K562 (cell line): ENCODE results near the gene TRUB1. TPM values are rescaled to one million over a fixed set of nuclear protein-coding genes. Genes with fewer than 3 reads are reported as not detected.

Source experiments
- ATAC-seq: fragments of 200-7000 bp; cut with Tn5 transposase; 3 replicates; pipeline ENCODE4 v1.9.1; 2020; ENCODE audit warnings: moderate library complexity
- BruUV-seq: library from RNA; stranded (reverse); fragments of 400-500 nt; replicated peaks from 2 replicates; lab custom pipeline; 2021; lab: Mats Ljungman, UMichigan
- CTCF ChIA-PET: fragments of 300-600 bp; formaldehyde crosslinking; extraction: SDS; loops from one replicate; lab custom pipeline; 2021; ENCODE audit warnings: low intra/inter-chr PET ratio; lab: Yijun Ruan, JAX
- POLR2A ChIA-PET: fragments of 300-600, 350-650 bp; sonication (Branson Sonifier 250); formaldehyde crosslinking; extraction: SDS; loops from one replicate; lab custom pipeline; 2021; ENCODE audit warnings: antibody characterized with exemption, inconsistent platforms; lab: Yijun Ruan, JAX
- DNase-seq, 4 experiments: peaks; one replicate each; pipeline versions ENCODE4 v3.0.0 to v3.0.0-alpha.2; 2011 to 2018; ENCODE audit warnings: low spot score in 3 of 4, mixed read lengths in 3 of 4; ENCODE audit errors: extremely low read depth in 1 of 4
- FAIRE-seq: peaks from 2 replicates; lab custom pipeline; 2011; peaks lifted over from hg19 to GRCh38; lab: Jason Lieb, UNC
- H2AFZ ChIP-seq: 2 replicates; pipeline ENCODE4 v1.6.0; 2011; ENCODE audit warnings: low read depth, low read length, control low read depth, inconsistent platforms
- H3K27ac ChIP-seq: fragments of 200-600 bp; 3 replicates; pipeline ENCODE4 v1.8.0; 2011; ENCODE audit warnings: low read depth, mild to moderate bottlenecking, control low read depth, inconsistent platforms, low read length, moderate library complexity, mixed read lengths; ENCODE audit errors: extremely low read depth
- H3K27me3 ChIP-seq, 2 experiments: fragments of 300-600 bp in 1 of 2; 2 replicates in 1 of 2; 3 replicates in 1 of 2; pipeline versions ENCODE4 v1.6.0 to v1.8.0; 2011; ENCODE audit warnings: inconsistent platforms in 2 of 2, low read length in 2 of 2, mild to moderate bottlenecking in 1 of 2, mixed read lengths in 1 of 2, moderate library complexity in 1 of 2; ENCODE audit not compliant: control insufficient read depth in 2 of 2, insufficient read depth in 2 of 2
- H3K36me3 ChIP-seq: fragments of 300-600 bp; 3 replicates; pipeline ENCODE4 v1.8.0; 2011; ENCODE audit warnings: mild to moderate bottlenecking, low read length, inconsistent platforms; ENCODE audit not compliant: control insufficient read depth, insufficient read depth
- H3K4me1 ChIP-seq, 2 experiments: fragments of 200-600 bp in 1 of 2; replicated peaks in 1 of 2; 2 replicates in 1 of 2; 3 replicates in 1 of 2; pipeline versions ENCODE4 v1.5.1 to v1.8.0; 2011; ENCODE audit warnings: inconsistent platforms in 2 of 2, low read length in 2 of 2, mild to moderate bottlenecking in 1 of 2, mixed read lengths in 1 of 2, moderate library complexity in 1 of 2; ENCODE audit not compliant: control insufficient read depth in 2 of 2, insufficient read depth in 2 of 2
- H3K4me2 ChIP-seq: 2 replicates; pipeline ENCODE4 v1.6.1; 2011; ENCODE audit warnings: low read length, control low read depth, inconsistent platforms, mixed read lengths; ENCODE audit not compliant: insufficient read depth
- H3K4me3 ChIP-seq: fragments of 200-600 bp; sonication (generic), shearing (Covaris generic); 2 replicates; pipeline ENCODE4 v1.5.1; 2016; ENCODE audit warnings: control low read depth, inconsistent platforms
- H3K79me2 ChIP-seq: fragments of 200-600 bp; 3 replicates; pipeline ENCODE4 v1.8.0; 2011; ENCODE audit warnings: low read length, inconsistent platforms; ENCODE audit not compliant: control insufficient read depth, insufficient read depth
- H3K9ac ChIP-seq, 2 experiments: 2 replicates each; pipeline versions ENCODE4 v1.6.0 to v1.6.1; 2011; ENCODE audit warnings: low read depth in 2 of 2, low read length in 2 of 2, control low read depth in 1 of 2, inconsistent platforms in 1 of 2, mild to moderate bottlenecking in 1 of 2, mixed read lengths in 1 of 2; ENCODE audit not compliant: insufficient read depth in 1 of 2
- H3K9me1 ChIP-seq: one replicate; pipeline ENCODE4 v1.6.0; 2011; ENCODE audit warnings: inconsistent platforms, mild to moderate bottlenecking, low read length, moderate library complexity; ENCODE audit not compliant: control insufficient read depth, insufficient read depth
- H3K9me3 ChIP-seq: replicated peaks from 2 replicates; pipeline ENCODE4 v1.5.1; 2011; ENCODE audit warnings: low read depth, low read length, inconsistent platforms; ENCODE audit not compliant: control insufficient read depth, insufficient read depth
- H4K20me1 ChIP-seq: replicated peaks from 2 replicates; pipeline ENCODE4 v1.6.1; 2011; ENCODE audit warnings: low read length, inconsistent platforms, mixed read lengths; ENCODE audit not compliant: control insufficient read depth, insufficient read depth
- DIDO1 ChIP-seq: fragments of 450-650 bp; IDR thresholded peaks from 2 replicates; pipeline ENCODE4 v1.6.1; 2016; ENCODE audit warnings: low read depth, missing biosample characterization, missing genetic modification characterization
- HCFC1 ChIP-seq: IDR thresholded peaks from 2 replicates; pipeline ENCODE4 v1.6.1; 2012; ENCODE audit warnings: low read depth, low read length, improper control_type of control experiment
- JUNB ChIP-seq: fragments of 450-650 bp; formaldehyde crosslinking; conservative IDR thresholded peaks from 2 replicates; pipeline ENCODE4 v1.4.0; 2020; ENCODE audit warnings: mild to moderate bottlenecking
- JUND ChIP-seq, 2 experiments: IDR thresholded peaks; 2 replicates in 1 of 2; 3 replicates in 1 of 2; pipeline ENCODE4 v1.6.1; 2011; ENCODE audit warnings: borderline replicate concordance in 2 of 2, low read depth in 2 of 2, low read length in 2 of 2, improper control_type of control experiment in 1 of 2, missing biosample characterization in 1 of 2, missing genetic modification characterization in 1 of 2, missing genetic modification reagents in 1 of 2
- PHB2 ChIP-seq: fragments of 450-650 bp; IDR thresholded peaks from 2 replicates; pipeline ENCODE4 v1.6.1; 2017; ENCODE audit warnings: low read depth
- POLR3A ChIP-seq: IDR thresholded peaks from 2 replicates; pipeline ENCODE4 v1.6.1; 2011; ENCODE audit warnings: borderline replicate concordance, mild to moderate bottlenecking, moderate library complexity; ENCODE audit not compliant: insufficient read length, insufficient read depth; ENCODE audit errors: extremely low read depth
- RBBP5 ChIP-seq: fragments of 200-600 bp; sonication (generic); IDR thresholded peaks from 2 replicates; pipeline ENCODE4 v1.6.1; 2012; ENCODE audit warnings: borderline replicate concordance, mild to moderate bottlenecking, low read length, control low read depth, inconsistent platforms; ENCODE audit not compliant: insufficient read depth, poor library complexity, severe bottlenecking
- TSC22D4 ChIP-seq: fragments of 450-650 bp; IDR thresholded peaks from 2 replicates; pipeline ENCODE4 v1.6.1; 2016; ENCODE audit warnings: missing genetic modification characterization, missing biosample characterization, control low read depth
- ZC3H11A ChIP-seq: IDR thresholded peaks from 2 replicates; pipeline ENCODE4 v1.6.1; 2012; ENCODE audit warnings: low read depth, low read length, improper control_type of control experiment
- ZFP36 ChIP-seq: fragments of 150-350 bp; IDR thresholded peaks from 2 replicates; pipeline ENCODE4 v1.6.1; 2018; ENCODE audit warnings: low read length, low read depth; ENCODE audit not compliant: partially characterized antibody
- ZNF217 ChIP-seq: sonication (generic); formaldehyde crosslinking; IDR thresholded peaks from 2 replicates; pipeline ENCODE4 v1.8.0; 2022; ENCODE audit warnings: mild to moderate bottlenecking, missing genetic modification reagents
- ZNF583 ChIP-seq: fragments of 250-450 bp; sonication (Bioruptor Pico); IDR thresholded peaks from 2 replicates; pipeline ENCODE4 v1.4.0; 2020
- WGBS: fragments of 100-300 bp; shearing (Covaris generic); methylation state at CpG from one replicate; pipeline ENCODE4 v1.1.6; 2016; ENCODE audit warnings: low coverage, mixed read lengths; ENCODE audit not compliant: insufficient coverage; ENCODE audit errors: missing lambda C conversion rate; 5-methylcytosine and 5-hydroxymethylcytosine counted together
- in situ Hi-C: fragments of 300-500 bp; cut with MboI; formaldehyde crosslinking; loops from 4 replicates; pipeline ENCODE4 v1.15.0; 2018; ENCODE audit warnings: inconsistent platforms, mixed read lengths
- intact Hi-C: fragments of 100-400 bp; cut with micrococcal nuclease; formaldehyde crosslinking; loops from 2 replicates; pipeline ENCODE4 v1.14.2; 2022
- polyA plus RNA-seq, 8 experiments: library from polyadenylated mRNA; depleted of rRNA in 4 of 8; stranded (reverse) in 5 of 8; unstranded in 3 of 8; fragments of >200 nt; fragmentation: Nextera tagmentation in 2 of 8; fragmentation: Illumina TruSeq in 1 of 8; extraction: Ambion mirVana in 2 of 8; extraction: Trizol in 1 of 8; gene quantifications; 2 replicates each; pipeline versions ENCODE4 v1.2.1 to v1.2.3, GENCODE V29; 2011 to 2014; ENCODE audit warnings: inconsistent platforms in 1 of 8, missing spikeins in 1 of 8
- total RNA-seq, 7 experiments: library from RNA; depleted of rRNA in 6 of 7; stranded (reverse); fragments of >200 nt in 6 of 7; fragmentation: Illumina TruSeq in 2 of 7; extraction: Trizol in 2 of 7; gene quantifications; 2 replicates each; pipeline versions ENCODE4 v1.2.1 to v1.2.3, GENCODE V29; 2011 to 2021; ENCODE audit warnings: low replicate concordance in 1 of 7
- TF ChIP-seq, protein P1 (sequence below): fragments of 250-450 bp; sonication (Bioruptor Pico); IDR thresholded peaks from 2 replicates; pipeline ENCODE4 v1.4.0; 2020
- TF ChIP-seq, protein P2 (sequence below): fragments of 450-650 bp; IDR thresholded peaks from 2 replicates; pipeline ENCODE4 v1.6.1; 2016

TRUB1 gene
- total and polyA plus RNA-seq, 9 of the 15 experiments (the other 6 are each of a cell fraction or from before 2014, with no cell fraction given) = 4.6 to 16.5 (median 11.5) TPM

DNA sequence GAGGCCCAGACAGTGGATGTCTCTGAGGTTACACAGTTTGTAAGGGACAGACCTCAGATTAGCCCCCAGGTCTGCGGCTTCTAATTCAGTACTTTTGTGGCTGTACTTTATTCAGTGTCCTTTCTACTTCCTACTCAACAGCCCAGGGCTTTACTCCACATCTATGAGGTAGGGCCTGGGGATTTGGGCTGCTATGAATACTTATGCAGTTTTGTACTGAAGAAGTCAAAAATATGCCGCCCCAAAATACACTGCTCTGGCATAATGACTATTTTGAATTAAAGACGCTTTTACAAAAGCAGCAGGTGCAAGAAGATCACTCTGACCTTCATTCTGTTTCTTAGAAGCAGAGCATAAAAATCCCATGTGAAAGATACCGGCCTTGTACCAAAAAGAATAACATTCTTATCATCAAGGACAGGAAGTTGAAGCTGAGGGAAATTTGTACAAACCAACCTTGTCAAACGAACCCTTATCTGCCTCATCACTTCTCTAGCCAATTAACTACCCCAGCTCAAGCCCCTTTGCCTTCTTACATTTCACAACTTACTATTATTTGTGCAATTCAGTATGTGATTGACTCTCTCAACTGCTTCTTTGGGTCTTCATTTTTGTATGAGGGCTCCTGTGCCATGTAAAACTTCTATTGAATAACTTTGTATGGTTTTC, 26.1 kb upstream of the TRUB1 start:
- Histone ChIP-seq H3K9ac (no peak overlapping the region), H3K4me2 (no peak overlapping the region), H3K4me1 (no peaks in the 10 kb centered on the region), H3K27me3 (0 out of 5 replicates have a peak, but pooled peaks cover 0 to 2% of the 10 kb centered on the region in 2 experiments)
- no peak for FAIRE-seq
- DNase-seq = no peak
- ChIA-PET POLR2A (no interaction called here), CTCF (no interaction called here)
- intact Hi-C loops = no loop called here
- TF ChIP-seq PHB2 (no peak), JUND (IDR thresholded peaks at IDR 0.05; ENCODE audit: borderline replicate concordance, low read depth, low read length) (no peak), JUND (tag; IDR thresholded peaks at IDR 0.05; ENCODE audit: borderline replicate concordance, low read depth, low read length) (no peak), POLR3A (no peak), RBBP5 (no peak), DIDO1 (tag) (no peak), ZNF583 (CRISPR knock-in tag) (no peak), TSC22D4 (tag) (no peak), ZNF217 (no peak), ZC3H11A (no peak), JUNB (CRISPR knock-in tag) (no peak), HCFC1 (no peak), ZFP36 (no peak)
- TF ChIP-seq, protein P1, sequence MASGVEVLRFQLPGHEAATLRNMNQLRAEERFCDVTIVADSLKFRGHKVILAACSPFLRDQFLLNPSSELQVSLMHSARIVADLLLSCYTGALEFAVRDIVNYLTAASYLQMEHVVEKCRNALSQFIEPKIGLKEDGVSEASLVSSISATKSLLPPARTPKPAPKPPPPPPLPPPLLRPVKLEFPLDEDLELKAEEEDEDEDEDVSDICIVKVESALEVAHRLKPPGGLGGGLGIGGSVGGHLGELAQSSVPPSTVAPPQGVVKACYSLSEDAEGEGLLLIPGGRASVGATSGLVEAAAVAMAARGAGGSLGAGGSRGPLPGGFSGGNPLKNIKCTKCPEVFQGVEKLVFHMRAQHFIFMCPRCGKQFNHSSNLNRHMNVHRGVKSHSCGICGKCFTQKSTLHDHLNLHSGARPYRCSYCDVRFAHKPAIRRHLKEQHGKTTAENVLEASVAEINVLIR (CRISPR knock-in tag) = no peak
- TF ChIP-seq, protein P2, sequence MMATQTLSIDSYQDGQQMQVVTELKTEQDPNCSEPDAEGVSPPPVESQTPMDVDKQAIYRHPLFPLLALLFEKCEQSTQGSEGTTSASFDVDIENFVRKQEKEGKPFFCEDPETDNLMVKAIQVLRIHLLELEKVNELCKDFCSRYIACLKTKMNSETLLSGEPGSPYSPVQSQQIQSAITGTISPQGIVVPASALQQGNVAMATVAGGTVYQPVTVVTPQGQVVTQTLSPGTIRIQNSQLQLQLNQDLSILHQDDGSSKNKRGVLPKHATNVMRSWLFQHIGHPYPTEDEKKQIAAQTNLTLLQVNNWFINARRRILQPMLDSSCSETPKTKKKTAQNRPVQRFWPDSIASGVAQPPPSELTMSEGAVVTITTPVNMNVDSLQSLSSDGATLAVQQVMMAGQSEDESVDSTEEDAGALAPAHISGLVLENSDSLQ = no peak
- TF ChIP-seq, all 486 proteins: peak for 0
- 3% methylated on average over 5 of the region's 5 CpGs for WGBS
- H3K79me2 ChIP-seq = no peaks in the 10 kb centered on the region
- no peaks in the 10 kb centered on the region for H3K9me3 ChIP-seq
- in situ Hi-C loops = no loop called here
- no peaks in the 10 kb centered on the region for H4K20me1 ChIP-seq
- no peak overlapping the region for H3K4me3 ChIP-seq
- no peaks in the 10 kb centered on the region for H3K9me1 ChIP-seq
- H3K36me3 ChIP-seq = no peaks in the 10 kb centered on the region
- no peak for ATAC-seq
- no peak overlapping the region for H3K27ac ChIP-seq
- no TSS peak for BruUV-seq
- H2AFZ ChIP-seq = no peak overlapping the region
